HG03097 (cell line): Measurements from ENCODE around the gene GSTM5.
"Not testable (repeated sequence)": the region's sequence is repeated elsewhere in the genome, so short reads cannot be mapped to it uniquely, and the experiment has no call there.

Source experiments
- ATAC-seq: cut with Tn5 transposase; IDR thresholded peaks from one replicate; pipeline ENCODE4 v1.9.1; 2021; ENCODE audit not compliant: unreplicated experiment, low FRiP score

GSTM5 gene

DNA sequence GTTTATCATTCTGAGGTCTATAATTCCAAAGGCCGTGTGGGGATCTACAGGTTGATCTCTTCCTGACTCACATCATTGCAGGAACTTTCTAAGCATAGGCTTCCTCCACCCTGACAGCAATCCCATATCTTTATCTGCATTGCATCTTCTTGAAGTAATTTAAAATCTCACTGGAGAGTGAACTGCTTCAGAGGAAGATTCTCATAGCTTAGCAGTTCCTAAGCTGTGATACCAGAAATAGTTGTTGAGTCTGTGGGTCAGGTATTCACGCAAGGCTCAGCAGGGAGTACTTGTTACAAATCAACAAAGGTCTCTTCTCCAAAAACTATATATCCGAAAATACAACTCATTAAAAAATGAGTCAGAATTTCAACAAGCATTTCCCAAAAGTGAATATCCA, 16.9 kb upstream of the GSTM5 start:
- ATAC-seq = not testable (repeated sequence)

DNA sequence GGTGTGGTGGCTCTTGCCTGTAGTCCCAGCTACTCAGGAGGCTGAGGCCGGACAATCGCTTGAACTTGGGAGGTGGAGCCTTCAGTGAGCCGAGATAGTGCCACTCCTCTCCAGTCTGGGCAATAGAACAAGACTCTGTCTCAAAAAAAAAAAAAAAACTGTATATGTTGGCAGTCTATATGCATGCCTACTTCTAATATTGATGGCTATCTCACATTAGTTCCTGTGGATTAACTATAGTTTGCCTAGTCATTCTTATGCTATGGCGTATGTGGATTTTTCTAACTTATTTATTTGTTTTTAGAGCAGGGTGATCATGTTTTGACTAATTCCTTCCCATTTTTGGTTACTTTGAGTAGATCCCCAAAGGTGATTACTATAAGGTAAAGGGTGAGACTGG, 15.0 kb upstream of the GSTM5 start:
- ATAC-seq = no peak

DNA sequence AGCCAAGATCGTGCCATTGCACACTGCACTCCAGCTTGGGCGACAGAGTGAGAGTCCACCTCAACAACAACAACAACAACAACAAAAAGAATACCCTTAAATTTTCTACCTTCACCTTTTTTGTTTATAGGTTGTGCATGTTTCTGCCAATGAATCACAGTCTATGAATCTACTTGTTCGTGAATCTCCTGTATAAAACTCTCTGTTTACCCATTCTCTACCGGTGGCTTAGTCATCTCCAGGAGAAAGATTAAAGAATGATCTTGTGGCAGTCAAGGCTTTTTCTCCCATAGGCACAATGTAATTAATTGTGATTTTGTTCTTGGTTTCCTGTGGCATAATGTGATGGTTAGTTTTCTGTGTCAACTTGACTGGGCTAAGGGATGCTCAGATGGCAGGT, 14.2 kb upstream of the GSTM5 start:
- ATAC-seq = not testable (repeated sequence)

DNA sequence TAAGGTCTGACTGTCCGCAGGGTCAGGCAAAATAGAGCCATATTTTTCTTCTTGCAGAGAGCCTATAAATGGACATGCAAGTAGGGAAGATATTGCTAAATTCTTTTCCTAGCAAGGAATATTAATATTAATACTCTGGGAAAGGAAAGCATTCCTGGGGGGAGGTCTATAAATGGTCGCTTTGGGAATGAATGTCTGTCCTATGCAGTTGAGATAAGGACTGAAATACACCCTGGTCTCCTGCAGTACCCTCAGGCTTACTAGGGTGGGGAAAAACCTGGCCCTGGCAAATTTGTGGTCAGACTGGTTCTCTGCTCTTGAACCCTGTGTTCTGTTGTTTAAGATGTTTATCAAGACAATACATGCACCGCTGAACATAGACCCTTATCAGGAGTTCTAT, 9.1 kb upstream of the GSTM5 start:
- ATAC-seq = not testable (repeated sequence)

DNA sequence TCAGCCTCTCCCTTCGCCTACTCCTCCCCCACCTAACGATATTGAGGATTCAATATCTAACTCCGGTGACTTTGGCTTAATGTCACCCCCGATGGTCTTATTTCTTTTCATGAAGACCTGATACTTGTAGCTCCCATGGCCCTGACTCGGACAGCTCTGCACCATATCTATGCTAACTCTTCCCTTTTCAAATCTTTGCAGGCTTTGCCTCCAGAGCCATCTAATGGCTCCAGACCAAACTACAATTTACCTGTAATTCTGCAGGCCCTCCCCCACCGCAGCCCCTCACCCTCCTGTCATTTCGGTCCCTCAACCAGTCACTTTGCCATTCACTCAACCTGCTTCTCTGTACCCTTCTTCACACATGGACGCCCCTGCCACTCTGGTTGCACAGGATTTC, 7.9 kb upstream of the GSTM5 start:
- ATAC-seq = no peak

DNA sequence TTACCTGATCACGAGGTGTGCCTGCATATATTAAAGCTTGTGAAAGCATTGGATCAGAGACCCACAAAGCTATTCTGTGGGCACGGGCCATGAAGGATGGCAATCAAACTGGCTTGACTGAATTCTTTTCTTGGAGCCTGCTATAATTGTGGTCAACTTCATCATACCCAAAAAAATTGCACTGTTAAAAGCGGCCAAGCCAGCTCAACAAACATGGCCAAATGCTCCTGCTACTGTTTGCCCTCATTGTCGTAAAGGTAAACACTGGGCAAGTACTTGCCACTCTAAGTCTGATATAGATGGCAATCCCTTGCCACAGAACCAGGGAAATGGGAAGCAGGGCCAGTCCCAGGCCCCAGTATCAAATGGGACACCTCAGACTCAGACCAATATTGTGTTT, 6.6 kb upstream of the GSTM5 start:
- ATAC-seq = no peak

DNA sequence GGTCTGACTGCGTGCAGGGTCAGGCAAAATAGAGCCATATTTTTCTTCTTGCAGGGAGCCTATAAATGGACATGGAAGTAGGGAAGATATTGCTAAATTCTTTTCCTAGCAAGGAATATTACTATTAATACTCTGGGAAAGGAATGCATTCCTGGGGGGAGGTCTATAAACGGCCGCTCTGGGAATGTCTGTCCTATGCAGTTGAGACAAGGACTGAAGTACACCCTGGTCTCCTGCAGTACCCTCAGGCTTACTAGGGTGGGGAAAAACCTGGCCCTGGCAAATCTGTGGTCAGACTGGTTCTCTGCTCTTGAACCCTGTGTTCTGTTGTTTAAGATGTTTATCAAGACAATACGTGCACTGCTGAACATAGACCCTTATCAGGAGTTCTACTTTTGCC, 3.1 kb upstream of the GSTM5 start:
- not testable (repeated sequence) for ATAC-seq

DNA sequence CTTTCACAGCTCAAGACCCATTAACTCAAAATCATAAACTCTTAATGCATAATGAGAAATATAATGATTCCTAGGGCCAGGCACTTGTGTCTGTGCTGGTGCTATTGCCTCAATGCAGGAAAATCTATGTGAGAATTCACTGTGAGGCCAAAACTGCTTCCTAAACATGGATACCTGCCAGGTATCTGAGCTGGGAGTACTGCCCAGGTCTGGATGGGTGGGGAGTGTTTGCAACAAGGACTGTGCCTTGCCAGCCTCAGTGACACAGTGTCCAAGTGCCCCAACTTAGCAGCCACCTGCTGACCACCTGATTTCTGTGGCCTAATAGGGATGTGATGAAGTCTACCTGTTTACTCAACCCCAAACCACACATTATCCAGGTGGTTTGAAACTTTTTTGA, 2.2 kb upstream of the GSTM5 start:
- not testable (repeated sequence) for ATAC-seq

DNA sequence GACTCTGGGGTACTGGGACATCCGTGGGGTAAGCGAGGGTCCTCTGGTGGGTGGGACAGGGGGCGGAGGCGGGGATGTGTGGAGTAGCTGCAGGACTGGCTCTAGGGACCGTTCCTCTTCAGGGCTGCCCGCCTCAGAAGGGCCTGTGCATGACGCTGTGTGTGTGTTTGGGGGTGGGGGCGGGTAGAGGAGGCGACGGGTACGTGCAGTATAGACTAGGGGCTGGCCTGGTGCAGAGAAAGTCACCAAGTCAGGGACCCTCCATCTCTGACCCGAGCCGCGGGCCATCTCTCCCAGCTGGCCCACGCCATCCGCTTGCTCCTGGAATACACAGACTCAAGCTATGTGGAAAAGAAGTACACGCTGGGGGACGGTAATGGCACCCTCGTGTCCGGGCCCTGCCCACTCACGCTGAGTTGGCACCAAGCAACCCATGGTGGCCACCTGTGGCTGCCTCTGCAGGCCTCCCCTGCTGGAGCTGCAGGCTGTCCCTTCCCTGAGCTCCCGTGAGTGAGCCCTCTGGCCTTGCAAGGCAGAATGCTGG, 342 bp downstream of the GSTM5 start:
- ATAC-seq = no peak

DNA sequence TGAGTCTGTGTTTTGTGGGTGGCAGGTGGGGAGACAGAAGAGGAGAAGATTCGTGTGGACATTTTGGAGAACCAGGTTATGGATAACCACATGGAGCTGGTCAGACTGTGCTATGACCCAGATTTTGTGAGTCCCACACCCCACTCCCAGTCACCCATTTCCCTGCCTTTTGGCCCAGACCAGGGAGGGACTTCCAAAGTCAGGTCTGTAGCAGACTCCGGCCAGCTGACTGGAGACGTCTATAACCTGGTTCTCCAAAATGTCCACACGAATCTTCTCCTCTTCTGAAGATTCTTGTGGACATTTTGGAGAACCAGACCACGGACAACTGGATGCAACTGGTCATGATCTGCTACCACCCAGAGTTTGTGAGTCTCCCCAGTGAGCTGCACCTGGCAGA, 1.6 kb downstream of the GSTM5 start:
- no peak for ATAC-seq

DNA sequence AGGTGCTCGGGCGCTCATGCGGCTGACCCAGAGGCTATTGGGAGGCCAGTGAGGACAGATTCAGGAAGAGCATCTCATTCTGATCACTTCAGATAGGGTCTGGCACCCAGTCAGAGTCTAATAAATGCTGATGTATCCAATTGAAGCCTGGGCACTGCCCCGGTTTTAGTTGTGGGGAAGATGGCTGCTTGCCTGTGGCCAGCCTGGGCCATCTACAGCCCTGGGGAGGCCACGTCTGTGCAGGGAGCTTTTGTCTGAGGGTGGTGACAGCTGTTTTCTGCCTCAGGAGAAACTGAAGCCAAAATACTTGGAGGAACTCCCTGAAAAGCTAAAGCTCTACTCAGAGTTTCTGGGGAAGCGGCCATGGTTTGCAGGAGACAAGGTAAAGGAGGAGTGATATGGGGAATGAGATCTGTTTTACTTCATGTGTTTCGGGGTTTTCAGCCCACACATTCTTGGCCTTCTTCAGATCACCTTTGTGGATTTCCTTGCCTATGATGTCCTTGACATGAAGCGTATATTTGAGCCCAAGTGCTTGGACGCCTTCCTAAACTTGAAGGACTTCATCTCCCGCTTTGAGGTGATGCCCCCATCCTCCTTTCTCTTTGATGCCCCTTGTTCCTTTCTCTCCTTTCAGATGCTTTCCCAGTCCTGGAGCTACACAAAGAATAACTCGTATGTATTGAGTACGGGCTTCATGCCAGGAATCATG, 2.8 kb downstream of the GSTM5 start:
- ATAC-seq = no peak

DNA sequence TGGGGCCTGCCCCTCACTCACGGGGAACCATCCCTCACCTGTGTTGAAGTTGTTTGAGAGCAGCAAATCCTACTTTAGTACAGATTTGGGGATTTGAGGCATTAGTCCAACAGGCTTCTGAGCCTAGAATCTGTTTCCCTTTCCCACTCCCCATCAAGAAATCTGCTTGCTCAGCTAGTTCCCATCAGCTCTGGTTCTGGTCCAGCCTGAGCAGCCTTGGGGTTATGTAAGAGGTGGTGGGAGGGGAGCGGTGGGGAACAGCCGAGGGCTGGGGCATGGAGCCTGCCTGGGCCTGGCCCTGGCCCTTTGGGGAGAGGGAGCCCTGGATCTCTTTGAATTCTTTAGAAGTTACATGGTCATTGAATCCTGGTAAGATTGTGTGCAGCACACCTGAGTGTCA, 4.1 kb downstream of the GSTM5 start:
- no peak for ATAC-seq

DNA sequence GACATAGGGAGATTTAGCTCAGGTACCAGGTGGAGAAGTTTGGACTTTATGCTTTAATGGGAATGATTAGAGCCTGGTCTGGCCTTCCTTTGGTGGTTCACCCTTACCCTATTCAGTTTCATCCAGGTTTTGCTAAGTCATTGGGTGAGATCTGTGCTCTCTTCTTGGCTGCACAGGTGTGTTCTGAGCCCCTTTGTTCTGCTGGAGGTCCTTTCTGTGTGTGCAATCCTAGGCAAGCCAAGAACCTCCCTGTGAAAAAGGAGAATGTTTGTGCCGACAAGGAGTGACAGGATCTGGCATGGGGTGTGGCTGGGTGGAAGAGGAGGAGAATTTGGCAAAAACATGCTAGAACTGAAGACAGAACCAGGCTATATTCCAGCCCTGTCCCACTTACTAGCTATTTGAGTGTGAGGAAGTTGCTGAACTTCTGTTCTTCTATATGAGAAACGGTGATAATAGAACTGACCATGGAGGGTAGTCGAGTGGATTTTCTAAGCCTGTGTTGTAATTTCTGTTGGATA, 4.6 kb downstream of the GSTM5 start:
- no peak for ATAC-seq

DNA sequence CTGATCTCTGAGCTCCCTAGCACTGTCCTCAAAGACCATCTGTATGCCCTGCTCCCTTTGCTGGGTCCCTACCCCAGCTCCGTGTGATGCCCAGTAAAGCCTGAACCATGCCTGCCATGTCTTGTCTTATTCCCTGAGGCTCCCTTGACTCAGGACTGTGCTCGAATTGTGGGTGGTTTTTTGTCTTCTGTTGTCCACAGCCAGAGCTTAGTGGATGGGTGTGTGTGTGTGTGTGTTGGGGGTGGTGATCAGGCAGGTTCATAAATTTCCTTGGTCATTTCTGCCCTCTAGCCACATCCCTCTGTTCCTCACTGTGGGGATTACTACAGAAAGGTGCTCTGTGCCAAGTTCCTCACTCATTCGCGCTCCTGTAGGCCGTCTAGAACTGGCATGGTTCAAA, 5.7 kb downstream of the GSTM5 start:
- no peak for ATAC-seq

DNA sequence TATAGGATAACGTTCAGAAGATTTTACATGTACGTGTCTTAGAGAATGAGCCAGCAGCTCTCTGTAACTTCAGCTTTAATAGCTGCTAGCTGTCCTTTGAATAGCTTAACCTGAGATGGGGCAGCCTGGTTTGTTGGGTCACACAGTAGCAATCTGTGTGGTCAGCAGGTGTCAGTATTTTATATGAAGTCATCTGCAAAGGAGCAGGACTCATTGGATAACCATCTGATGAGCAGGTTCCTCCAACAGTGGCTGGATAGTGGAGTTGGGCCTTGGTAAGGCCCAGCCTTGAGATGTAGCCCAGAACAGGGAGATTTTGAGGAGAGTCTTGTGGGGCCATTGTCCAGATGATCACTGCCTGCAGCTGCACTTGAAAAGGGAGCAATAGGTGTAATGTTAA, 6.4 kb downstream of the GSTM5 start:
- ATAC-seq = no peak

DNA sequence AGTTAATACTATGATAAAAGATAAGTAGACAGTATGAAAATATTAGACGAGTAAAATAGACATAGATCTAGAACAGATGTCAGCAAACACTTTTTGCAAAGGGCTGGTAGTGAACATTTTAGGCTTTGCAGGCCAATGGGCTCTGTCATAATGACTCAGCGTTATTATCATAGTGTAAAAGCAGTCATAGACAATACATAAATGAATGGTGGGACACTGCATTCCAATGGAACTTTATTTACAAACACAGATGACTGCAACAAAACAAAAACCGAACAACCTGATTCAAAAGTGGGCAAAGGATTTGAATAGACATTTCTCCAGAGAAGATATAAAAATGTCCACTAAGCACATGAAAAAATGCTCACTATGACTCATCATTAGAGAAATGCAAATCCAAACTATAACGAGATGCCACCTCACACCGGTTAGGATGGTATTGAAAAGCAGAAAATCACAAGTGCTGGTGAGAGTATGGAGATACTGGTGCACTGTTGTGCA, 7.3 kb downstream of the GSTM5 start:
- ATAC-seq = no peak

DNA sequence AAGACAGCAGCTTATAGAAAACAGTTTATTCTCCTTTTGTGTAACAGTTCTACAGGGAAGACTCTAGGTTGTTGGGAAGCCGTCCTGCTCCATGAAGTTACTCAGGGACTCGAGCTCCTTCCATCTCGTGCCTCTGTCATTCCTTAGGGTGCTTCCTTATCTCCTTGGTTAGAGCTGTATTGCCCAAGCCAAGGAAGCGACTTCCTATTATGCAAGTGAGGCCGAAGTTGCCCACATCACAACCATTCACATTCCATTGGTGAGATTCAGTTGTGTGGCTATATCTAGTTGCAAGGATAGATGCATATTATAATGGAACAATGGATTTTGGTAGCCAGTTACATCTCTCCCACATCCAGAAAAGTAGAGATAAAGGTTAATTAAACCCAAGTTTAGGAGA, 9.0 kb downstream of the GSTM5 start:
- ATAC-seq = no peak

DNA sequence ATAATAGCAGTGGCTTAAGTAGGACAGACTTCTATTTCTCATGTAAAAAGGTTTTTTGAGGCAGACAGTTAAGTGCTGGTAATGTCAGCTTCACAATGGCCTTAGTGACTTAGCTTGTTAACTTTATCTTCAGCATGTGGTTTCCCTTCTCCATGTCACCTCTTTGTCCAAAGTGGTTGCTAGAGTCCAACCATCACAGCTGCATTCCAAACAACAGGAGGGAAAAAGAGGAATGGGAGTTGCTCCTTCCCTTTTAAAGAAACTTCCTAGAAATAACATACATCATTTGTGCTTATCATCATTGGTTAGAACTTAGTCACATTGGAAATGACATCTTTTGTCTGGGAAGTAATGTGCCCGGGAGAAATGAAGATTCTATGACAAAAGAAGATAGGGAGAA, 9.9 kb downstream of the GSTM5 start:
- ATAC-seq = no peak

DNA sequence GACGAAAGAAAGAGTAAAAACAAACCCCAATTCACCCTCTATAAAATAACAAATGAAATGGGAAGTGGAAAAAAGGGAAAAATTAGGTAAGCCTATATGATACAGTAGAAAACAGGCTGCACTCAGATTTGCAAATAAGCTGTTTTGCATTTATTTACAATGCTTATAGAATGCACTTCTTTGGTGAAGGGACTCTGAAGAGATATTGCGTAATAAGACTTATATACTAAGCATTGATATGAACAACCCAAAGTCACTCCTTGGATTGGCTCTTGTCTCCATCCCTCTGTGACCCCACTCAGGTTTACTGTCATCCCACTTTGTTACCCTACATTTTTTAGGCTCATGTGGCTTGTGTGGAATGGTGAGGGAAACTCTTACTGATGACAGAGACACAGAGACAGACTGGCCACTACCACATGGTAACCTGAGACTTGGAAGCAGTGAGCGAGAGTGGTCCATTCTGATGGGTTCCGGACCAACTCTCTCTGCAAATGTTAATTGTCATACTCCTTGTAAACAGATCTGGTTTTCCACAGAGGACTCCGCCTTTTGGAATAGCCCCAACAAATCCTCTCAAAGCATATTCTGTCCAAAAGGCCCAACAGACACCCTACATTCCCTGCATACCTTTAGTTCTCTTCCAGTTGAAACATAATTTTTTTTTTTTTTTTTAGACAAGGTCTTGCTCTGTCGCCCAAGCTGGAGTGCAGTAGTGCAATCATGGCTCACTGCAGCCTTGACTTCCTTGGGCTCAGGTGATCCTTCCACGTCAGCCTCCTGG, 11.0 kb downstream of the GSTM5 start:
- no peak for ATAC-seq

DNA sequence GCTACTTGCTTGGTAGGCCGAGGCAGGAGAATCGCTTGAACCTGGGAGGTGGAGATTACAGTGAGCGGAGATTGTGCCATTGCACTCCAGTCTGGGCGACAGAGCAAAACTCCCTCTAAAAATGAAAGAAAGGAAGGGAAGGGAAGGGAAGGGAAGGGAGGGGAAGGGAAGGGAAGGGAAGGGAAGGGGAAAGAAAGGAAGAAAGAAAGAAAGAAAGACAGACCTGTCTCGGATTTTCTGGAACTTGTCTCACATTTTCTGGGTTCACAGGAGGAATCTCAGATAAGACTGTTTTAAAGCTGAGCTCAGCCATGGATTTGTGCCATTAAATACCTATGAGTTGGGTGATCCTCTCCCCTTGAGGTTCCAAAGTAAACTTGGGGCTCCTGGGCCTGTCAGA, 12.9 kb downstream of the GSTM5 start:
- ATAC-seq = no peak

DNA sequence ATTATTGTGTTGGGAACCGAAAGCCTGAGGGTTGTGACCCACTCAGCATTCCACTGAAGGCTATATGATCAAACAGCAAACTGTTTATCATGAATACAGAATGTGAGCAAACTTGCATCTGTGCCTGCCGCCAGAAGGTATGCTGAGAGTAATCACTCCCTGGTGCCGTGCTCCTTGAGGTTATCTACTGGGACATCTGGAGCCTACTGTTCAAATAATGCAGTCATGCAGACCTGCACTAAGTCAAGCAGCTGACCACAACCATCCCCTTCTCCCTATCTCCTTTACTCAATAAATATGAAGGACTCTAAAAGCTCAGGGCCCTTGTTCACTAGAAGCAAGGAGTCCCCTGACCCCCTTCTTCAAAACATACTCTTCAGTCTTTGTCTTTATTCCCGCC, 13.5 kb downstream of the GSTM5 start:
- no peak for ATAC-seq

DNA sequence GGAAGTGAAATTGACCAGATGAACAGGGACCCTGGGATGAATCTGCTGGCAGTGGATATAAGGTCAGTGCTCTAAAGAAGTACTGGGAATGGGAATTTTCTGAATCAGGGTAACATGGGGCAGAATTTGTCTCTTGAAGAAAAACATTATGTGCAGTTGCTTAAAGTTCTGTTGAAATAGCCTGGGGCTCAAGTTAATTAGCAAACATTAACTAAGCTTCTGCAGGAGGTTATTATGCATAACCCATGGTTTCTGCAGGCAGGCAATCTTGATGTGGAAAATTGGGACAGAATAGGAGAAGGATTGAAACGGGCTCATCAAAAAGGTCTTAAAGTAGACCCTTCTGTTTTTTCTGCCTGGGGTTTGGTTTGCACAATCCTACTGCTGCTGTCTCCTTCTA, 14.0 kb downstream of the GSTM5 start:
- no peak for ATAC-seq
